Thyroid gland (tissue), 4 donors: ENCODE data around the gene RBL2. TPM values are rescaled to one million over a fixed set of nuclear protein-coding genes. Genes with fewer than 3 reads are reported as not detected.
"Not testable (repeated sequence)": the region's sequence is repeated elsewhere in the genome, so short reads cannot be mapped to it uniquely, and the experiment has no call there.

Experiments used
- DNase-seq, 2 donors: peaks; one replicate each; pipeline ENCODE4 v3.0.0-alpha.2; 2019
- H3K27ac ChIP-seq, 3 donors: fragments of 200-600 bp; sonication (generic); 1 replicate in 2 of 3; 2 replicates in 1 of 3; pipeline ENCODE4 v1.5.1; 2016 to 2019; ENCODE audit warnings: mild to moderate bottlenecking in 1 of 3, moderate library complexity in 1 of 3
- H3K27me3 ChIP-seq: fragments of 200-600 bp; sonication (generic); one replicate; pipeline ENCODE4 v1.5.1; 2019
- H3K36me3 ChIP-seq, 2 donors: fragments of 200-600 bp; sonication (generic); one replicate each; pipeline ENCODE4 v1.5.1; 2016 to 2019
- H3K4me1 ChIP-seq, 2 donors: fragments of 200-600 bp; sonication (generic); one replicate each; pipeline ENCODE4 v1.5.1; 2017 to 2019
- H3K4me3 ChIP-seq, 3 donors: fragments of 200-600 bp; sonication (generic); replicated peaks in 1 of 3; 1 replicate in 2 of 3; 2 replicates in 1 of 3; pipeline ENCODE4 v1.5.1; 2016; ENCODE audit warnings: mild to moderate bottlenecking in 1 of 3
- H3K9me3 ChIP-seq: fragments of 200-600 bp; sonication (generic); one replicate; pipeline ENCODE4 v1.5.1; 2017
- POLR2A ChIP-seq, 2 donors: fragments of 450-650 bp; IDR thresholded peaks; one replicate each; pipeline ENCODE4 v1.6.1; 2017; ENCODE audit warnings: antibody characterized with exemption in 2 of 2, mild to moderate bottlenecking in 2 of 2, moderate library complexity in 1 of 2
- WGBS, 2 donors: methylation state at CpG; one replicate each; pipeline ENCODE4 v1.1.5; 2017; 5-methylcytosine and 5-hydroxymethylcytosine counted together
- intact Hi-C: fragments of 100-400 bp; cut with DNase I; formaldehyde crosslinking; loops from one replicate; pipeline ENCODE4 v1.15.1; 2023
- small RNA-seq: library from RNA; depleted of rRNA; stranded (forward); fragments of <200 nt; gene quantifications from one replicate; pipeline ENCODE3, GENCODE V24; 2016
- total RNA-seq, 4 donors: library from RNA; depleted of rRNA; stranded (reverse); fragments of >200 nt; gene quantifications; one replicate each; pipeline ENCODE4 v1.2.3, GENCODE V29; 2016
- TF ChIP-seq, protein P1 (sequence below), 6 experiments: fragments of 200-600 bp in 3 of 6; fragments of 450-650 bp in 3 of 6; sonication (generic) in 3 of 6; IDR thresholded peaks; one replicate each; pipeline ENCODE4 v1.5.1; 2016 to 2019; ENCODE audit warnings: antibody characterized with exemption in 6 of 6, mild to moderate bottlenecking in 2 of 6, inconsistent platforms in 1 of 6, moderate library complexity in 1 of 6

Gene RBL2
- total RNA-seq, 4 donors from 2014 or later = 110 to 166 (median 145) TPM

DNA sequence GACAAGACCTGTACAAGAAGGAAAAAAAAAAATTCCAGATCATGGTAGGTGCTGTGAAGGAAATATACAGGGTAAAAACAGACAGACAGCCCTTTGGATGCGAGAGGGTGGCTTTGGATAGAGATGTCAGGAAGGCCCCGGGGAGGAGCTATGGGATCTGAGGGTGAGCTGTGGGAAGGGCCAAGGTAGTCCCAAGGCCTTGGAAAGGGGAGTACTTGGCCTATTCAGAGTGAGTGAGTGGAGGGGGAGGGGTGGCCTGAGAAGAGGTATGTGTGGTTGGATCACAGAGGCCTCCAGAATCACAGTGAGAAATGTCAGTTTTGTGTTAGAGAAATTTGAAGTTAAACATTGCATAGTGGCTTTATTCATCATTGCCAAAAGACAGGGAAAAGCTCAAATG is 99.9 kb downstream of the RBL2 start:
- Histone ChIP-seq H3K9me3 (no peaks in the 10 kb centered on the region), H3K36me3 (no peaks in the 10 kb centered on the region), H3K4me1 (no peaks in the 10 kb centered on the region), H3K27ac (no peak overlapping the region), H3K4me3 (no peak overlapping the region), H3K27me3 (no peaks in the 10 kb centered on the region)
- no peak for TF ChIP-seq POLR2A (IDR thresholded peaks at IDR 0.05)
- TF ChIP-seq, protein P1, sequence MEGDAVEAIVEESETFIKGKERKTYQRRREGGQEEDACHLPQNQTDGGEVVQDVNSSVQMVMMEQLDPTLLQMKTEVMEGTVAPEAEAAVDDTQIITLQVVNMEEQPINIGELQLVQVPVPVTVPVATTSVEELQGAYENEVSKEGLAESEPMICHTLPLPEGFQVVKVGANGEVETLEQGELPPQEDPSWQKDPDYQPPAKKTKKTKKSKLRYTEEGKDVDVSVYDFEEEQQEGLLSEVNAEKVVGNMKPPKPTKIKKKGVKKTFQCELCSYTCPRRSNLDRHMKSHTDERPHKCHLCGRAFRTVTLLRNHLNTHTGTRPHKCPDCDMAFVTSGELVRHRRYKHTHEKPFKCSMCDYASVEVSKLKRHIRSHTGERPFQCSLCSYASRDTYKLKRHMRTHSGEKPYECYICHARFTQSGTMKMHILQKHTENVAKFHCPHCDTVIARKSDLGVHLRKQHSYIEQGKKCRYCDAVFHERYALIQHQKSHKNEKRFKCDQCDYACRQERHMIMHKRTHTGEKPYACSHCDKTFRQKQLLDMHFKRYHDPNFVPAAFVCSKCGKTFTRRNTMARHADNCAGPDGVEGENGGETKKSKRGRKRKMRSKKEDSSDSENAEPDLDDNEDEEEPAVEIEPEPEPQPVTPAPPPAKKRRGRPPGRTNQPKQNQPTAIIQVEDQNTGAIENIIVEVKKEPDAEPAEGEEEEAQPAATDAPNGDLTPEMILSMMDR (IDR thresholded peaks at IDR 0.05) = no peak
- DNase-seq = no peak
- 83 to 88% methylated on average over 2 of the region's 2 CpGs for WGBS, 2 donors
- intact Hi-C loops = no loop called here

DNA sequence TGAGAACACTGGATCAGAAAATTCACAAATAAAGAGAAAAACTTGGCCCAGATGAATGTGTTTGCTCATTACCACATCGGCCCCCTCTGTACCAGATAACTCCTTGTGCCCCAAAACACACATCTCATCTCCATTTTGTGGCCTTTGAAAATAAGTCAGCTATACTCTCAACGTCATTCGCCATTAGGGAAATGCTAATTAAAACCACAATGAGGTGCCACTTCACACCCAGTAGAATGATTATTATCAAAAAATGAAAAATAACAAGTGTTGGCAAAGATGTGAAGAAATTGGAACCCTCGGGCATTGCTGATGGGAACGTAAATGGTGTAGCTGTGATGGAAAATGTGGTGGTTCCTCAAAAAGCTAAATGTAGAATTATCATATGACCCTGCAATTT is 103.4 kb downstream of the RBL2 start:
- Histone ChIP-seq H3K4me1 (no peaks in the 10 kb centered on the region), H3K36me3 (no peaks in the 10 kb centered on the region), H3K4me3 (no peak overlapping the region), H3K9me3 (no peaks in the 10 kb centered on the region), H3K27me3 (no peaks in the 10 kb centered on the region), H3K27ac (no peak overlapping the region)
- intact Hi-C loops = no loop called here
- no peak for TF ChIP-seq POLR2A (IDR thresholded peaks at IDR 0.05)
- TF ChIP-seq, protein P1 (IDR thresholded peaks at IDR 0.05) = no peak
- 81 to 90% methylated on average over 5 of the region's 5 CpGs for WGBS, 2 donors
- DNase-seq = no peak

DNA sequence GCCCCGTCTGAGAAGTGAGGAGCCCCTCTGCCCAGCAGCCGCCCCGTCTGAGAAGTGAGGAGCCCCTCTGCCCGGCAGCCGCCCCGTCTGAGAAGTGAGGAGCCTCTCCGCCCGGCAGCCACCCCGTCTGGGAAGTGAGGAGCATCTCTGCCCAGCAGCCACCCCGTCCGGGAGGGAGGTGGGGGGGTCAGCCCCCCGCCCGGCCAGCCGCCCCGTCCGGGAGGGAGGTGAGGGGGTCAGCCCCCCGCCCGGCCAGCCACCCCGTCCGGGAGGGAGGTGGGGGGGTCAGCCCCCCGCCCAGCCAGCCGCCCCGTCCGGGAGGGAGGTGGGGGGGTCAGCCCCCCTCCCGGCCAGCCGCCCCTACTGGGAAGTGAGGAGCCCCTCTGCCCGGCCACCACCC is 105.1 kb downstream of the RBL2 start:
- H3K9me3 ChIP-seq, H3K36me3 ChIP-seq, H3K27ac ChIP-seq, DNase-seq, H3K4me3 ChIP-seq, intact Hi-C loops, H3K27me3 ChIP-seq, H3K4me1 ChIP-seq: not testable (repeated sequence)
- WGBS, 2 donors = 97 to 100% methylated on average over 1 to 5 of the region's 27 CpGs

DNA sequence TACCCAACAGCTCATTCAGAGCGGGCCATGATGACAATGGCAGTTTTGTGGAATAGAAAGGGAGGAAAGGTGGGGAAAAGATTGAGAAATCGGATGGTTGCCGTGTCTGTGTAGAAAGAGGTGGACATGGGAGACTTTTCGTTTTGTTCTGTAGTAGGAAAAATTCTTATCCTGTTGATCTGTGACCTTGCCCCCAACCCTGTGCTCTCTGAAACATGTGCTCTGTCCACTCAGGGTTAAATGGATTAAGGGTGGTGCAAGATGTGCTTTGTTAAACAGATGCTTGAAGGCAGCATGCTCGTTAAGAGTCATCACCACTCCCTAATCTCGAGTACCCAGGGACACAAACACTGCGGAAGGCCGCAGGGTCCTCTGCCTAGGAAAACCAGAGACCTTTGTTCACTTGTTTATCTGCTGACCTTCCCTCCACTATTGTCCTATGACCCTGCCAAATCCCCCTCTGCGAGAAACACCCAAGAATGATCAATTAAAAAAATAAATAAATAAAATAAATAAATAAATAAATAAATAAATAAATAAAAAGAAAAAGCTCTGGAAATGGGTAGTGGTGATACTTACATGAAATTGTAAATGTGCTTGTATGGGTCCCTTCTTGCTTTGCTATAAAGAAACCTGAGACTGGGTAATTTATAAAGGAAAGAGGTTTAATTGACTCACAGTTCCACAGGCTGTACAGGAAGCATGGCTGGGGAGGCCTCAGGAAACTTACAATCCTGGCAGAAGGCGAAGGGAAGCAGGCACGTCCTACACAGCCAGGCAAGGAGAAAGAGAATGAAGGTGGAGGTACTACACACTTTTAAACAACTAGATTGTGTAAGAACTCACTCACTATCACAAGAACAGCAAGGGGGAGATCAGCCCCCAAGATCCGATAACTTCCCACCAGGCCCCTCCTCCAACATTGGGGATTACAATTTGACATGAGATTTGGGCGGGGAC is 105.8 kb downstream of the RBL2 start:
- H3K36me3 ChIP-seq, H3K27ac ChIP-seq, H3K4me3 ChIP-seq, H3K4me1 ChIP-seq, intact Hi-C loops, H3K27me3 ChIP-seq, H3K9me3 ChIP-seq, DNase-seq: not testable (repeated sequence)
- WGBS, 2 donors = 75 to 77% methylated on average over 10 to 13 of the region's 13 CpGs

Small RNAs within 50 kb of the gene (small RNA-seq; reads per million reads assigned to genes)
- gene RNU6-1153P = not detected

Other genes starting within 250 kb of the RBL2 start
- gene AKTIP, start 68.7 kb downstream of the RBL2 start, total RNA-seq = 10 to 100 TPM; 54.0 to 65.6 (median 61.8) TPM